COR-L47 (cell line): ENCODE measurements around the gene ORAI1.
"Not testable (repeated sequence)": the region's sequence is repeated elsewhere in the genome, so short reads cannot be mapped to it uniquely, and the experiment has no call there.

Source experiments
- DNase-seq: peaks from one replicate; lab custom pipeline; 2025; lab: John Stamatoyannopoulos, UW

Gene ORAI1

GRCh38 chr12:121649322-121649721 lies 23.0 kb downstream of the ORAI1 start:
- DNase-seq = no peak

DNA sequence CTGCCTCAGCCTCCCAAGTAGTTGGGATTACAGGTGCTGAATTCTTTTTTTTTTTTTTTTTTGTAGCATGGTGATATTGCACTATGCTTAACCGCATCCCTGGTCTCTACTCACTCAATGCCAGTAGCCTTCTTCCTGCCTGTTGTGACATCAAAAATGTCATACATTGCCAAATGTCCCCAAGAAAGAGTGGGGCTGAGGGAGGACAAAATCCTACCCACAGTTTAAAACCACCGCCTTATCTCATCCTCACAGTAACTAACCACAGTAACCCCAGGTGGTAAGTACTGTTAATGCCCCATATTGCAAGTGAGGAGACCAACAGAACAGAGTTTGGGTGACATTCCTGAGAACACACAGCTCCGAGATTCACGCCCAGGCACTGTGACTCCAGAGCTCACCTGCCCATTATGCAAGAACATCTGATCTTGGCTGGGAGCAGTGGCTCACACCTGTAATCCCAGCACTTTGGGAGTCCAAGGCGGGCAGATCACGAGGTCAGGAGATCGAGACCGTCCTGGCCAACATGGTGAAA lies 23.6 kb downstream of the ORAI1 start:
- no peak for DNase-seq

GRCh38 chr12:121651320-121651719 lies 25.0 kb downstream of the ORAI1 start:
- DNase-seq = no peak

GRCh38 chr12:121652767-121653497 lies 26.6 kb downstream of the ORAI1 start:
- DNase-seq = no peak

DNA sequence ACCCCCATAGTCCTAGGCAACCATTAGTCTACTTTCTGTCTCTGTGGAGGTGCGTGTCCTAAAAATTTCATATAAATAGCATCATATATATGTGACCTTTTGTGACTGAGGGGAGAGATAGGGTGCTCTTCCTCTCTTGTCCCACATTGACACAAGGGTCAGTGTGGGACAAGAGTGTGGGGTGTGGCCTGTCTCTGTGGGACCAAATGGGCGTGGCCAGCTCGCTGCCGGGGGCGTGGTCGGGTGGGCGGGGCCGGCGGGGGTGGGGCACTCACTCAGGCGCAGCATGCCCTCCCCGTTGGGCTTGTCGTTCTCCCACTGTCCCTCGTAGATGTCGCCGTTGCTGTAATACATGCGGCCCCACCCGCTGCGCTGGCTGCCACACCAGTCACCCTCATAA lies 27.7 kb downstream of the ORAI1 start:
- no peak for DNase-seq

DNA sequence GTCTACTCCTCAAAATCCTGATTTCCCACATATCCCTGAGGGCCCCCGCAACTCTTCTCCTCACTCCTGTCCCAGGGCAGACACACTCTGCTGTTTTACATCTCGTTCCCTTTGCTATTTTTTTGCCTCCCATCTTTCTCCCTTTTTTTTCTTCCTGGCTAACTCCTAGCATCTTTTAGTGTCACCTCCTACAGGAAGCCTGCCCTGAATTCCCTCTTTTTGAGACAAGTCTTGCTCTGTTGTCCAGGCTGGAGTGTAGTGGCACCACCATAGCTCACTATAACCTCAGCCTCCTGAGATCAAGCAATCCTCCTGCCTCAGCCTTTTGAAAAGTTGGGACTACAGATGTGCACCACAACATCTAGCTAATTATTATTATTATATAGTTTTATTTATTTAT lies 29.8 kb downstream of the ORAI1 start:
- no peak for DNase-seq

- DNase-seq = no peak
These were observed 31.1 kb downstream of the ORAI1 start for GRCh38 chr12:121657305-121658008.

GRCh38 chr12:121661353-121662105 lies 35.2 kb downstream of the ORAI1 start:
- not testable (repeated sequence) for DNase-seq

DNA sequence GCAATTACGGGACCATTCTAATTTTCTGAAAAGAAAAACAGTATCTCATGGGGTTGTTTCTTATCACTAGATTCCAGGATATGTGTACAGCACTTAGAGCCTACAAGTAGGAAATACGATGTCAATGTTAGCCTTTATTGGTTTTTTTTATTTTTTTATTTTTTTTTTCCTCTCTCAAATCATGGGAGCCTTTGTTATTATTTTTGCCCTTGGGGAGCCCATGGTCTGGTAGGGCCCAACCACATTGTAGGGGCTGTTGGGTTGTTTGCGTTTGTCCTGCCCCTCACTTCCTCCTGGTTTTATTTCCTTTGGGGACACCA lies 37.2 kb downstream of the ORAI1 start:
- no peak for DNase-seq

DNA sequence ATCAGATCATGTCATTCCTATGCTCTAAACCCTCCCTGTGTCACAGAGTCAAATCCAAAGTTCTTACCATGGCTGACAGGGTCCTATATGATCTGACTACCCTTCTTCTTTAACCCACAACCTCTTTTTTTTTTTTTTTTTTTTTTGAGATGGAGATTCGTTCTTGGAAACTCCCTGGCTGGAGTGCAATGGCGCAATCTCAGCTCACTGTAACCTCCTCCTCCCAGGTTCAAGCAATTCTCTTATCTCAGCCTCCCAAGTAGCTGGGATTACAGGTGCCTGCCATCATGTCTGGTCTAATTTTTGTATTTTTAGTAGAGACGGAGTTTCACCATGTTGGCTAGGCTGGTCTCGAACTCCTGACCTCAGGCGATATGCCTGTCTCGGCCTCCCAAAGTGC lies 40.5 kb downstream of the ORAI1 start:
- DNase-seq = not testable (repeated sequence)

DNA sequence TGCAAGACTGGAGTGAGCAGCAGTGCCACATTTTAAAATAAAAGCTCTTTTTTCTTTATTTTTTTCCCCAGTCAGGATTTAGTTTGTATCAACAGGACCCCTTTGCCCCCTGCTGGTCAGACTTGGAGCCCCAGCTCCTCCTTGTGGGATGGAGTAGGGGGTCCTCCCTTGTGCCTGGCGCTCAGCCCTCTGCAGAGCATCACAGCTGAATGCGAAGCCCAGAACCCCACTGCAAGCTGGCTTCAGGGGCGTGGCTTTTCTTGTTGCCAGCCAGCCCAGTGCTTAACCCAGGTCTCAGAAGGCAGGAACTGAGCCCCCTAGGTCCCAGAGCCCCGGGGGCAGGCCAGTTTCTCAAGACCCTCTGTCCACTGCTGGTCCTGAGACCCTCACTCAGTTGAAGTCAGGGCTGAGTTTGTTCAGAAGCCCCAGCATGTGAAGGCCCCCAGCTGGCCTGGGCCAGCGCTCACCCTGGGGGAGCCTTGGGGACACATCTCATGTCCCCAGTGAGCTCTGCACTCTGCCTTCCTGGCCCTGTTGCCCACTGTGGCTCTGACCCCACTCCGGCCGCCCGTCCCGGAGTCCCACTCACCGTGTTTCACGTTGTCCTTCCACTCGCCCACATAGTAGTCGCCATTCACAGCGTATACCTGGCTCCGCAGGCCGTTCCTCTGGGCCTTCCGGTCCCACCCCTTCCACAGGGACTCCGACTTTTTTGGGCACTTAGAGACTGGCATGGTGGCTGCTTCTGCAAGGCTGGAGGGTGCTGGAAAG lies 42.6 kb downstream of the ORAI1 start:
- no peak for DNase-seq

DNA sequence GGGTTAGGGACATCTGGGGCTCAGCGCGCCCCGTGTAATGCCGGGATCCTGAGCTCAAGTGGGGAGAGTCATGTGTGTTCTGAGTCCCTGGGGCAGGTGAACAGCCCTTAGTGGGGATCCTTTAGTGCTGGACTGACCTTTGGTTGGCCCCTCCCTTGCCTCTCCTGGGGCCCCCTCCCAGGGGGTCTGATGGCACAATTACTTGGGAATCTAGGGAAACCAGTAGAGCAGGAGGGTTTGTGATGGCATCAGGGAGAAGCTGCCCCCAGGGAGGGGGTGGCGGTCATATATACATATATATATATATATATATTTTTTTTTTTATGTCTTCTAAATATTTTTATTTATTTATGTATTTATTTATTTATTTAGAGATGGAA lies 43.2 kb downstream of the ORAI1 start, which contains the start of gene MORN3:
MORN3 (minus strand) TSS at position 134 of the 380 bp plus-strand sequence. CDS start 171 bp downstream, outside the sequence.
- no peak for DNase-seq

- no peak for DNase-seq
These were observed 46.7 kb downstream of the ORAI1 start for GRCh38 chr12:121673013-121673511.

DNA sequence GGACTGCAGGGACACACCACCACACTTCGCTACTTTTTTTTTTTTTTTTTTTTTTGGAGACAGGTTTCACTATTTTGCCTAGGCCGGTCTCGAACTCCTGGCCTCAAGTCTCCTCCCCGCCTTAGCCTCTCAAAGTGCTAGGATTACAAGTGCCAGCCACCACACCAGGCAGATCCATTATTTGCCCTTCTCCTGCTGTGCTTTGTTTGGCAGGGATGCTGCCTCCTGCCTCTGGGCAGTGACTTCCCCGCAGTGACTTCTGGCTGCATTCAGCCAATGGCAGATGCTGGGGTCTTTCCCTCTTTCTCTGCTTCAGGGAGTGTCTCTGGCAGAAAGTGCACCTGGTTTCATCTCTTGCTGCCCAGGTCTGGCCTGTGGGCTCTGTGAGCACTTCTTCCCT lies 49.9 kb downstream of the ORAI1 start:
- DNase-seq = no peak

DNA sequence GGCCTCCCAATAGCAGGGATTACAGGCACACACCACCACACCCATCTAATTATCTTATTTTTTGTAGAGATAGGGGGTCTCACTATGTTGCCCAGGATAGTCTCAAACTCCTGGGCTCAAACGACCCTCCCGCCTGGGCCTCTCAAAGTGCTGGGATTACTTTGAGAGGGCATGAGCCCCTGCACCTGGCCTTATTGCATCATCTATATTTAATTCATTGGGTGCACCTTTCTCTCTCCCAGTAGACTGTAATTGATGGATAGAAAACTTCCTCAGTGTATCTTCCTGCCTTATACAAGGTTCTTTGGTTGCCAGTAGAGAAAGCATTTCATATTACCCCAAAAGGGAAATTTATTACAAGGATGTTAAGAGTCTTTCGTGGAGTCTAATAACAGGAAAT lies 52.0 kb downstream of the ORAI1 start:
- DNase-seq = no peak

- DNase-seq = no peak
These were observed 52.5 kb downstream of the ORAI1 start for GRCh38 chr12:121678716-121679300.

- not testable (repeated sequence) for DNase-seq
These were observed 53.4 kb downstream of the ORAI1 start for GRCh38 chr12:121679661-121680197.

DNA sequence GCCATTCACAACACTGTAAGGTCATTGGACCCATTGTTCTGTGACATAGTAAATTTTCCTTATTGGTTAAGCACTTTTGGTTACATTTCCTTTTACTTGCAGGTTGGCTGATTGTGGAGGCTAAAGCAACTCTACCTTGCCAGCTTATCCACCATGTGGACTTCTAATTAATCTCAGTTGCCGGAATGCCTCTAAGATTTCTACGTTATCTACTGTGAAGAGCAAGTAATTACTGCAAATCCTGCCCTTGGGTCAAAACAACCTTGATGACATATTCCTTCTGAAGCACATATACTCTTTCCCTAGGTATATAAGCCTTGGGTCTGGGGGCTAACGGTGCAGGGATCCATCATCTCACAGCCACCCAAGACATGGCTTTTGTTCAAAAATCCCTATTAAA lies 62.6 kb downstream of the ORAI1 start:
- DNase-seq = no peak

GRCh38 chr12:121689430-121689829 lies 63.1 kb downstream of the ORAI1 start:
- no peak for DNase-seq
